ENCODE measurements around the gene NMNAT3. TPM values are rescaled to one million over a fixed set of nuclear protein-coding genes. Genes with fewer than 3 reads are reported as not detected.

Gene NMNAT3
- polyA plus RNA-seq, 1 of the 3 experiments (the other 2 are of a cell fraction) = not detected

DNA sequence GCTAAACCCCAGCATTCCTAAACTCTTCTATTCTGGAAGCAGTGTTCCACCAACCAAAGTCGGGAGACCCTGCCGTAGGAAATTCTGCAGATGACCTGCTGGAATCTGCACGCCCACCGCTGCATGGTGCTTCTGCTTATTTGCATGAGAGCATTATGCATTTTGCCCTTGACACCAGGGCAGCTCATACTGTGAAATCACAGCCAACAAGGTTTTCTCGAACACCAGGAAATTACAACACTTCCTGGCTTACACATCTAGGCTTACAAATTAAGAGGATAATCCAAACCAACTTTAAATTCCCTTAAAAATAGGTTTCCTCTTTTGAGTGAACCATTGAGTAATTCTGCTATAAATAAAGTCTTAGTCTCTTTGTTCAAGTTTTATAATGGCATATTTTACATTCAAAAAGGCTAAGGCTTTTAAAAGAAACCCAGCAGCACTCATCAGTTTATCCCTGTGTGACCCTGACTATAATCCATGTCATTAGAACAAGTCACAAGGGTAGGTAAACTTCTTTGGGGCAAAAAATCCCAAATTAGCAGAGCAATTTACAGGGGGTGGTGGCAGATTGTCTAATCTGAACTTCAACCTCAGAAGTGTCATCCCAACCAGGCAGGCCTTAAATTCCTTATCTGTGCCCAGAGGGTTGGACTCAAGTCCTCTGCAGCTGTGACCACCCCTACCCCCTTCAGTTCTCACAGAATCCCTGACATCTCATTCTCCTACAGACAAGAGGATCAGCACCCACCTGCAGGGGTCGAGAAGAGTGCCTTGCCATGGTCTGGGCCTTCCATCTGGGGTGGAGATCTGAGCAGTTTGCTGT, 104.7 kb downstream of the NMNAT3 start:
- H3K9me3 ChIP-seq = no peaks in the 10 kb centered on the region
- peaks cover 0 to 18% of the 10 kb centered on the region in 2 experiments; a peak in 2 of 4 replicates for H3K4me1 ChIP-seq (ENCODE audit: control insufficient read depth in 1 of 2, insufficient read depth in 2 of 2, low read depth in 1 of 2, low read length in 1 of 2)
- H2AFZ ChIP-seq (ENCODE audit: low read depth) = no peak overlapping the region
- no peaks in the 10 kb centered on the region for H3K9me2 ChIP-seq
- H3K4me2 ChIP-seq = no peak overlapping the region
- 50% methylated on average over 6 of the region's 6 CpGs for WGBS (ENCODE audit: low lambda C conversion rate)
- no peaks in the 10 kb centered on the region for H3F3A ChIP-seq (replicated peaks; ENCODE audit: insufficient read depth)
- DNase-seq = no peak
- H4K20me1 ChIP-seq (ENCODE audit: insufficient read depth) = no peaks in the 10 kb centered on the region
- TF ChIP-seq RXRA (IDR thresholded peaks at IDR 0.05; ENCODE audit: borderline replicate concordance, low read depth) (no peak), FOSL2 (IDR thresholded peaks at IDR 0.05; ENCODE audit: borderline replicate concordance, low read depth) (no peak), GABPA (IDR thresholded peaks at IDR 0.05; ENCODE audit: low read depth) (no peak), TEAD4 (IDR thresholded peaks at IDR 0.05; ENCODE audit: borderline replicate concordance, insufficient read depth) (no peak), EZH2phosphoT487 (IDR thresholded peaks at IDR 0.05; ENCODE audit: borderline replicate concordance, low read depth) (no peak), TCF12 (IDR thresholded peaks at IDR 0.05) (no peak)
- TF ChIP-seq, protein P1, sequence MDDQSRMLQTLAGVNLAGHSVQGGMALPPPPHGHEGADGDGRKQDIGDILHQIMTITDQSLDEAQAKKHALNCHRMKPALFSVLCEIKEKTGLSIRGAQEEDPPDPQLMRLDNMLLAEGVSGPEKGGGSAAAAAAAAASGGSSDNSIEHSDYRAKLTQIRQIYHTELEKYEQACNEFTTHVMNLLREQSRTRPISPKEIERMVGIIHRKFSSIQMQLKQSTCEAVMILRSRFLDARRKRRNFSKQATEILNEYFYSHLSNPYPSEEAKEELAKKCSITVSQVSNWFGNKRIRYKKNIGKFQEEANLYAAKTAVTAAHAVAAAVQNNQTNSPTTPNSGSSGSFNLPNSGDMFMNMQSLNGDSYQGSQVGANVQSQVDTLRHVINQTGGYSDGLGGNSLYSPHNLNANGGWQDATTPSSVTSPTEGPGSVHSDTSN (IDR thresholded peaks at IDR 0.05) = no peak
- TF ChIP-seq, protein P2, sequence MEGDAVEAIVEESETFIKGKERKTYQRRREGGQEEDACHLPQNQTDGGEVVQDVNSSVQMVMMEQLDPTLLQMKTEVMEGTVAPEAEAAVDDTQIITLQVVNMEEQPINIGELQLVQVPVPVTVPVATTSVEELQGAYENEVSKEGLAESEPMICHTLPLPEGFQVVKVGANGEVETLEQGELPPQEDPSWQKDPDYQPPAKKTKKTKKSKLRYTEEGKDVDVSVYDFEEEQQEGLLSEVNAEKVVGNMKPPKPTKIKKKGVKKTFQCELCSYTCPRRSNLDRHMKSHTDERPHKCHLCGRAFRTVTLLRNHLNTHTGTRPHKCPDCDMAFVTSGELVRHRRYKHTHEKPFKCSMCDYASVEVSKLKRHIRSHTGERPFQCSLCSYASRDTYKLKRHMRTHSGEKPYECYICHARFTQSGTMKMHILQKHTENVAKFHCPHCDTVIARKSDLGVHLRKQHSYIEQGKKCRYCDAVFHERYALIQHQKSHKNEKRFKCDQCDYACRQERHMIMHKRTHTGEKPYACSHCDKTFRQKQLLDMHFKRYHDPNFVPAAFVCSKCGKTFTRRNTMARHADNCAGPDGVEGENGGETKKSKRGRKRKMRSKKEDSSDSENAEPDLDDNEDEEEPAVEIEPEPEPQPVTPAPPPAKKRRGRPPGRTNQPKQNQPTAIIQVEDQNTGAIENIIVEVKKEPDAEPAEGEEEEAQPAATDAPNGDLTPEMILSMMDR (IDR thresholded peaks at IDR 0.05) = no peak
- TF ChIP-seq, protein P3, sequence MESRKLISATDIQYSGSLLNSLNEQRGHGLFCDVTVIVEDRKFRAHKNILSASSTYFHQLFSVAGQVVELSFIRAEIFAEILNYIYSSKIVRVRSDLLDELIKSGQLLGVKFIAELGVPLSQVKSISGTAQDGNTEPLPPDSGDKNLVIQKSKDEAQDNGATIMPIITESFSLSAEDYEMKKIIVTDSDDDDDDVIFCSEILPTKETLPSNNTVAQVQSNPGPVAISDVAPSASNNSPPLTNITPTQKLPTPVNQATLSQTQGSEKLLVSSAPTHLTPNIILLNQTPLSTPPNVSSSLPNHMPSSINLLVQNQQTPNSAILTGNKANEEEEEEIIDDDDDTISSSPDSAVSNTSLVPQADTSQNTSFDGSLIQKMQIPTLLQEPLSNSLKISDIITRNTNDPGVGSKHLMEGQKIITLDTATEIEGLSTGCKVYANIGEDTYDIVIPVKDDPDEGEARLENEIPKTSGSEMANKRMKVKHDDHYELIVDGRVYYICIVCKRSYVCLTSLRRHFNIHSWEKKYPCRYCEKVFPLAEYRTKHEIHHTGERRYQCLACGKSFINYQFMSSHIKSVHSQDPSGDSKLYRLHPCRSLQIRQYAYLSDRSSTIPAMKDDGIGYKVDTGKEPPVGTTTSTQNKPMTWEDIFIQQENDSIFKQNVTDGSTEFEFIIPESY (IDR thresholded peaks at IDR 0.05; ENCODE audit: borderline replicate concordance, low read depth) = no peak
- H3K36me3 ChIP-seq (replicated peaks in 1 of 2; ENCODE audit: control insufficient read depth in 1 of 2, insufficient read depth in 2 of 2, low read length in 1 of 2) = no peaks in the 10 kb centered on the region
- CTCF ChIA-PET = interaction anchor here (1.9 to 2.4 kb wide), 2 partner anchors 9 to 364 kb away, joined by 6 to 9 read pairs; no protein-coding TSS in a partner anchor
- no peaks in the 10 kb centered on the region for H3K27me3 ChIP-seq (ENCODE audit: insufficient read depth)
- no peaks in the 10 kb centered on the region for H3K79me2 ChIP-seq (ENCODE audit: insufficient read depth)
- H3K9ac ChIP-seq = no peak overlapping the region
- POLR2A ChIA-PET = no interaction called here
- peak overlapping the region in 1 of 2 experiments; percentile 63; a peak in 2 of 4 replicates for H3K27ac ChIP-seq (ENCODE audit: low read depth in 2 of 2, low read length in 1 of 2)
- no peak overlapping the region for H3K4me3 ChIP-seq (ENCODE audit: low read depth in 2 of 2, low read length in 1 of 2)

DNA sequence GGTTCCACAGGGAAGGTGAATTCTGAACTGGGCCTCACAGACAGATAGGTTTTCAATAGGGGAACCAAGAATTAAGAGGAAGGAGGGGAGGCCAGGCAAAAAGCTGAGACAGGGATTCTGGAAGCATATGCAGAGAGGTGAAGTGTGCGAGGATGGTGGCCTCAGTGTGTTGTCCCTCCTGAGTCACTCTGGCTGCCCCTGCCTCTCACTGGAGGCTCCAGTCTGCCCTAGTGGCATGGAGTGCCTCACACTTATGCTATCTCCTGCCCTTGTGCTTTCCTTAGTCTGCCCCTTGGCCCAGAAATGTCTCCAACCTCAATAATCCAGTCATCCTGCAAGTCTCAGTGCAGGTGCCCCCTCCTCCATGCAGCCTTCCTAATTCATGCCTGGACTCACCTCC, 106.1 kb downstream of the NMNAT3 start:
- Histone ChIP-seq H2AFZ (ENCODE audit: low read depth) (no peak overlapping the region), H3K4me2 (no peak overlapping the region), H3F3A (replicated peaks; ENCODE audit: insufficient read depth) (no peaks in the 10 kb centered on the region), H4K20me1 (ENCODE audit: insufficient read depth) (no peaks in the 10 kb centered on the region), H3K36me3 (replicated peaks in 1 of 2; ENCODE audit: control insufficient read depth in 1 of 2, insufficient read depth in 2 of 2, low read length in 1 of 2) (no peaks in the 10 kb centered on the region), H3K9ac (no peak overlapping the region), H3K9me3 (no peaks in the 10 kb centered on the region), H3K27ac (ENCODE audit: low read depth in 2 of 2, low read length in 1 of 2) (no peak overlapping the region), H3K4me3 (ENCODE audit: low read depth in 2 of 2, low read length in 1 of 2) (no peak overlapping the region), H3K27me3 (ENCODE audit: insufficient read depth) (no peaks in the 10 kb centered on the region), H3K79me2 (ENCODE audit: insufficient read depth) (no peaks in the 10 kb centered on the region), H3K4me1 (ENCODE audit: control insufficient read depth in 1 of 2, insufficient read depth in 2 of 2, low read depth in 1 of 2, low read length in 1 of 2) (peaks cover 0 to 18% of the 10 kb centered on the region in 2 experiments; a peak in 2 of 4 replicates), H3K9me2 (no peaks in the 10 kb centered on the region)
- ChIA-PET CTCF (interaction anchor here (1.0 kb wide), 1 partner anchor 10 kb away, joined by 6 read pairs; no protein-coding TSS in a partner anchor), POLR2A (no interaction called here)
- WGBS (ENCODE audit: low lambda C conversion rate) = 0% methylated on average over 1 of the region's 1 CpG
- DNase-seq = no peak
- TF ChIP-seq, protein P4, sequence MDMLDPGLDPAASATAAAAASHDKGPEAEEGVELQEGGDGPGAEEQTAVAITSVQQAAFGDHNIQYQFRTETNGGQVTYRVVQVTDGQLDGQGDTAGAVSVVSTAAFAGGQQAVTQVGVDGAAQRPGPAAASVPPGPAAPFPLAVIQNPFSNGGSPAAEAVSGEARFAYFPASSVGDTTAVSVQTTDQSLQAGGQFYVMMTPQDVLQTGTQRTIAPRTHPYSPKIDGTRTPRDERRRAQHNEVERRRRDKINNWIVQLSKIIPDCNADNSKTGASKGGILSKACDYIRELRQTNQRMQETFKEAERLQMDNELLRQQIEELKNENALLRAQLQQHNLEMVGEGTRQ (IDR thresholded peaks at IDR 0.05; ENCODE audit: borderline replicate concordance, low read depth, low read length) = no peak
- no peak for TF ChIP-seq FOXJ3 (CRISPR knock-in tag; IDR thresholded peaks at IDR 0.05)
